RWPE2 (cell line): ENCODE measurements around the gene CDYL2.

Experiments used
- ATAC-seq: fragments of 200-7000 bp; cut with Tn5 transposase; 3 replicates; pipeline ENCODE4 v1.9.1; 2021; ENCODE audit warnings: low read depth
- DNase-seq: peaks from one replicate; pipeline ENCODE4 v3.0.0-alpha.2; 2020; ENCODE audit warnings: low spot score
- H3K27ac ChIP-seq: fragments of 450-650 bp; 2 replicates; pipeline ENCODE4 v1.5.1; 2017; ENCODE audit warnings: mild to moderate bottlenecking; ENCODE audit not compliant: poor library complexity, severe bottlenecking
- H3K27me3 ChIP-seq: fragments of 250-450 bp; sonication (Bioruptor Pico); 2 replicates; pipeline ENCODE4 v1.5.1; 2021; ENCODE audit warnings: mild to moderate bottlenecking, moderate library complexity; ENCODE audit not compliant: insufficient read depth, poor library complexity, severe bottlenecking
- H3K36me3 ChIP-seq: fragments of 250-450 bp; sonication (Bioruptor Pico); 2 replicates; pipeline ENCODE4 v1.5.1; 2020; ENCODE audit warnings: low read depth, mild to moderate bottlenecking, moderate library complexity
- H3K4me1 ChIP-seq: fragments of 250-450 bp; sonication (Bioruptor Pico); 2 replicates; pipeline ENCODE4 v1.5.1; 2021; ENCODE audit warnings: mild to moderate bottlenecking, moderate library complexity; ENCODE audit not compliant: insufficient read depth, poor library complexity, severe bottlenecking
- H3K4me3 ChIP-seq: fragments of 250-450 bp; sonication (Bioruptor Pico); 2 replicates; pipeline ENCODE4 v1.5.1; 2021; ENCODE audit warnings: mild to moderate bottlenecking, moderate library complexity; ENCODE audit not compliant: severe bottlenecking
- H3K9me3 ChIP-seq: fragments of 250-450 bp; sonication (Bioruptor Pico); 2 replicates; pipeline ENCODE4 v1.5.1; 2021; ENCODE audit warnings: mild to moderate bottlenecking, moderate library complexity; ENCODE audit not compliant: severe bottlenecking
- TF ChIP-seq, protein P1 (sequence below): fragments of 450-650 bp; IDR thresholded peaks from one replicate; pipeline ENCODE4 v1.5.1; 2017; ENCODE audit warnings: mild to moderate bottlenecking, moderate library complexity; ENCODE audit not compliant: poor library complexity, severe bottlenecking

CDYL2 gene

GRCh38 chr16:80827007-80827406, 22.6 kb upstream of the CDYL2 start:
- H3K4me1 ChIP-seq = no peaks in the 10 kb centered on the region
- TF ChIP-seq, protein P1, sequence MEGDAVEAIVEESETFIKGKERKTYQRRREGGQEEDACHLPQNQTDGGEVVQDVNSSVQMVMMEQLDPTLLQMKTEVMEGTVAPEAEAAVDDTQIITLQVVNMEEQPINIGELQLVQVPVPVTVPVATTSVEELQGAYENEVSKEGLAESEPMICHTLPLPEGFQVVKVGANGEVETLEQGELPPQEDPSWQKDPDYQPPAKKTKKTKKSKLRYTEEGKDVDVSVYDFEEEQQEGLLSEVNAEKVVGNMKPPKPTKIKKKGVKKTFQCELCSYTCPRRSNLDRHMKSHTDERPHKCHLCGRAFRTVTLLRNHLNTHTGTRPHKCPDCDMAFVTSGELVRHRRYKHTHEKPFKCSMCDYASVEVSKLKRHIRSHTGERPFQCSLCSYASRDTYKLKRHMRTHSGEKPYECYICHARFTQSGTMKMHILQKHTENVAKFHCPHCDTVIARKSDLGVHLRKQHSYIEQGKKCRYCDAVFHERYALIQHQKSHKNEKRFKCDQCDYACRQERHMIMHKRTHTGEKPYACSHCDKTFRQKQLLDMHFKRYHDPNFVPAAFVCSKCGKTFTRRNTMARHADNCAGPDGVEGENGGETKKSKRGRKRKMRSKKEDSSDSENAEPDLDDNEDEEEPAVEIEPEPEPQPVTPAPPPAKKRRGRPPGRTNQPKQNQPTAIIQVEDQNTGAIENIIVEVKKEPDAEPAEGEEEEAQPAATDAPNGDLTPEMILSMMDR = no peak
- no peaks in the 10 kb centered on the region for H3K9me3 ChIP-seq
- DNase-seq (no peak), ATAC-seq (no peak)
- H3K27me3 ChIP-seq = peaks cover 4% of the 10 kb centered on the region
- no peaks in the 10 kb centered on the region for H3K36me3 ChIP-seq
- H3K27ac ChIP-seq = no peak overlapping the region
- no peak overlapping the region for H3K4me3 ChIP-seq

DNA sequence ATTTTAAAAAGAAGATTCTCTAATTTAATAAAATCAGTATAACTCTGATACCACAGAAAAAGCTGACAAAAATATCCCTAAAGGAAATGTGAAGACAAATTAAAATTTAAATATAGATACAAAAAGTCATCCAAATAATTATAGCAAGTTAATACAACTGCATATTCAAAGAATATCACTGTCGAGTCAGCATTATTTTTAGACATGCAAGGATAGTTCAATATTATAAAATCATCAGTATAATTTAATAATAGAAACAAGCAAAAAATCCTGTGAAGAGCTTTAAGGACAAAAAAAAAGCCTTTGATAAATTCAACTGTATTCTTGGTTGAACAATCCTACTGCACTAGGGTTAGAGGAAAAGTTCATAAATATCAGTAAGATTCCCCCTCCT, 21.0 kb upstream of the CDYL2 start:
- Histone ChIP-seq H3K9me3 (no peaks in the 10 kb centered on the region), H3K4me1 (no peaks in the 10 kb centered on the region), H3K36me3 (no peaks in the 10 kb centered on the region), H3K27ac (no peak overlapping the region), H3K27me3 (peaks cover 4% of the 10 kb centered on the region), H3K4me3 (no peak overlapping the region)
- TF ChIP-seq, protein P1 = no peak
- DNase-seq (no peak), ATAC-seq (no peak)

- H3K4me3 ChIP-seq = no peak overlapping the region
Measured at GRCh38 chr16:80824623-80825364, 20.4 kb upstream of the CDYL2 start.

DNA sequence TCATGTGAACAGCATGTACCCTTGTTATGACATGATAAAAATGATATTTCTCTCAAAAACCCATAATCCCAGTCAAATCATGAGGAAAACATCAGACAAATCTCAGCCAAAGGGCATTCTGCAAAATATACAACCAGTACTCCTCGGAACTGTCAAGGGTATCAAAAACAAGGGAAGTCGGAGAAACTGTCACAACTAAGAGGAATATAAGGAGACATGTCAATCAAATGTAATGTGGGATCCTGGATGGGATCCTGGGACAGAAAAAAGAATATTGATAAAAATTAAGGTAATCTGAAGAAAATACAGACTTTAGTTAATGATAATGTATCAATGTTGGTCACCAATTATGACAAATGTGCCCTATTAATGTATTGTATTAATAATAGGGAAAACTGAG, 15.6 kb upstream of the CDYL2 start:
- no peaks in the 10 kb centered on the region for H3K36me3 ChIP-seq
- no peak overlapping the region for H3K4me3 ChIP-seq

More at GRCh38 chr16:80824623-80825364, 20.4 kb upstream of the CDYL2 start:
- DNase-seq (no peak), ATAC-seq (no peak)
- no peaks in the 10 kb centered on the region for H3K9me3 ChIP-seq
- peaks cover 4% of the 10 kb centered on the region for H3K27me3 ChIP-seq
- H3K27ac ChIP-seq = no peak overlapping the region
- H3K4me1 ChIP-seq = no peaks in the 10 kb centered on the region
- TF ChIP-seq, protein P1 = peak; percentile 91
- H3K36me3 ChIP-seq = no peaks in the 10 kb centered on the region

More for the DNA sequence above, 15.6 kb upstream of the CDYL2 start:
- no peak overlapping the region for H3K27ac ChIP-seq
- no peaks in the 10 kb centered on the region for H3K4me1 ChIP-seq
- TF ChIP-seq, protein P1 = no peak
- DNase-seq = no peak
- H3K9me3 ChIP-seq = no peaks in the 10 kb centered on the region
- H3K27me3 ChIP-seq = no peaks in the 10 kb centered on the region
- no peak for ATAC-seq
